Colon (tissue), 2 donors: ENCODE results near the gene NDRG2.
"Not testable (repeated sequence)": the region's sequence is repeated elsewhere in the genome, so short reads cannot be mapped to it uniquely, and the experiment has no call there.

Source experiments
- FAIRE-seq: peaks from 2 replicates; lab custom pipeline; 2012; peaks lifted over from hg19 to GRCh38; lab: Jason Lieb, UNC
- donor health status: control.
- donor health status: control.

The NDRG2 gene

GRCh38 chr14:21003788-21004346, 21.0 kb downstream of the NDRG2 start:
- FAIRE-seq = no peak

- no peak for FAIRE-seq
These were observed 23.6 kb downstream of the NDRG2 start for GRCh38 chr14:21001218-21001617.

DNA sequence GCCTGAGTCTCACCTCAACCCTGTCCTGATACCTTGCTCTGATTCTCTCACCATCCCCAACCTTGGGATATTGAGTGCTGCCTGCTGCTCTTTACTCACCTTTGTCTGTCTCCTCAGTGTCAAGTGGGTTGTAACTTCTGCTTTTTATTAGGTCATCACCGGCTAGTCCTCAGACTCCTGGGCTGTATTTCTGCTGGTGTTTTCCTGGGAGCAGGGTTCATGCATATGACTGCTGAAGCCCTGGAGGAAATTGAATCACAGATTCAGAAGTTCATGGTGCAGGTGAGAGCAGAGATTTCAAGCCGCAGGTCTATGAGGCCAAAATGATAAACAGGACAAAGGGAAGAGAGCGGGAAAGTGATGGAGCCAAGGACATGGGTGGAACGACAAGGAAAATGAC, 25.3 kb downstream of the NDRG2 start:
- no peak for FAIRE-seq

- FAIRE-seq = no peak
These were observed 26.0 kb downstream of the NDRG2 start, which contains the start of gene SLC39A2 for GRCh38 chr14:20998674-20999366. TSS of gene SLC39A2 (plus strand) at chr14:20999293. CDS start at chr14:20999447, 154 bp downstream.

- no peak for FAIRE-seq
These were observed 26.7 kb downstream of the NDRG2 start for GRCh38 chr14:20998139-20998538.

GRCh38 chr14:20997564-20997963, 27.3 kb downstream of the NDRG2 start:
- no peak for FAIRE-seq

GRCh38 chr14:20997115-20997514, 27.7 kb downstream of the NDRG2 start:
- no peak for FAIRE-seq

DNA sequence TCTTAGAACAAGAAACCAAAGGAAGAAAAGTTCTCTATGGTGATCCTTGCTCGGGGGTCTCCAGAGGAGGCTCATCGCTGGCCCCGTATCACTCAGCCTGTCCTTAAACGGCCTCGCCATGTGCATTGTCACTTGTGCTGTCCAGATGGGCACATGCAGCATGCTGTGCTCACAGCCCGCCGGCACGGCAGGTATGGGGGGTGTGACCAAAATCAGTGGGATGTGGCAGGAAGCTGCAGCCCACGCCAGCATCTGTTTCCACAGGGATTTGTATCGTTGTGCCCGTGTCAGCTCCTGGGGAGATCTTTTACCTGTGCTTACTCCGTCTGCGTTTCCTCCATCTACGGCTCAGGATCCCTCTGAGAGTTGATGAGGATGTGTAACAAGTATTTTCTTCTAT, 28.3 kb downstream of the NDRG2 start:
- no peak for FAIRE-seq

- FAIRE-seq = no peak
These were observed 34.9 kb downstream of the NDRG2 start, which contains the start of gene METTL17 for GRCh38 chr14:20989787-20990600. TSS of gene METTL17 (plus strand) at chr14:20989980. CDS start at chr14:20990003, 23 bp downstream.

DNA sequence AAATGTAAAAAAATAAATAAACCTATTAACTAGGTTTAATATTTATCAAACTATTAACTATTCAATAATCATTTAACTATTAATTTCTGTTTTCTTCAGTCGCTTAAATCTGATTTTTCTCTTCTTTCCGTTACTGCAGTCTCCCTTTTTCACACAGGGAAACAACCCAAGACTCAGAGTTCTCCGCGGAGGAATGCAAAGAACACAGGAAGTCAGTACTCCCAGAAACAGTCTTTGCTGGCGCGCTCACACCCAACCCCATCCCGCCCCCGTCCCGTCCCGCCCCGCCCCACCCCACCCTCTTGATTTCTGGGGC, 35.4 kb downstream of the NDRG2 start:
- FAIRE-seq = no peak

DNA sequence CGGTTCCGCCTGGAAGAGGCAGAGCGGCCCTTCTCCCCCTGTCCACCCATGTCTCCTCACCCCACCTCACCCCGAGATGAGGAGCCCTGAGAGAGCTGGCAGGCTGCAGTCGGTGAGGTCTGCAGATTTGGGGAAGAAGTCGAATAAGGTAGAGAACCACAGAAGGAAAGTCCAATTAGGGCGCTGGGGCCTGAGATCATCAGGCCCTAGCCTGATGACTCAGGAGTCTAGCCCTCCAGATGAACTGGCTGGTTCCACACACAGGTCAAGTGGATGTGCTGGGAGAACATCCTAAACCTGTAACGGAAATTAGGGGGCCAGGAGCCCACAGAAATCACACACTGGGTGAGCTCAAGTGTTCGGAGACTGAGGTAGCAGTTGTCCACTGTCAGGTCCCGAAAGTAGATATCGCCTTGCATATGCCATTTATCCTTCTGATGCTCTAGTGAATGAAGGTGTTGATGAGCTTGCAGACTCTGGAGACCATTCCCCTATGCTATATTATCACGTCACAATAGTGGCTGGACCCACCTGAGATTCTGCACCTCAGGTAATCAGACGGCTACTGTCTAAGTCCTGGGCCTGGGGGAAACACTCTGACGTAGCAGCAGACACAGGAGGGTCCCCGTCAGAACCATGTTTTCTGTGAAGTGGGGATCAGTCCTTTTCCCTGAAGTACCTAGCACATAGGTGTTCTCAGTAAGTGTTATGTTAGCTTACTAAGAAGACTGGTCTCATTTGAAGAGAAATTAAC, 36.0 kb downstream of the NDRG2 start:
- FAIRE-seq = no peak

DNA sequence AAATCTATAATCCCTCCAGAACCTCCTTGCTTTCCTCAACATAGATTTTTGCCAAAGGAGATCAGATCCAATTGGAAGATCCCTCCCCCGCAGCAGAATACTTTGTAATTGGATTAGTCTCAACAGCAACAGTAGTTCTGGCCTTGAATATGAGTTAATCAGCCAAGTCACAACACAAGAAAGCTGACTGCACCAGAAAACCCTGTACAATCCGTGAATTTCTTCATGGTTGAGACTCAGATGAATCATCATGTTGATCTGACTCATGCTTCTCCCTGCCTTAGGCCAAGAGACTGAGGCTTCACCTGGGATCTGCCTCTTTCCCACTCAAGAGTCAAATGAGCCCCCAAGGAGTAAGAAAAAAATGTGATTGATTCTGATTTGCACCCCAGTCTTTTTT, 38.0 kb downstream of the NDRG2 start:
- FAIRE-seq = no peak

DNA sequence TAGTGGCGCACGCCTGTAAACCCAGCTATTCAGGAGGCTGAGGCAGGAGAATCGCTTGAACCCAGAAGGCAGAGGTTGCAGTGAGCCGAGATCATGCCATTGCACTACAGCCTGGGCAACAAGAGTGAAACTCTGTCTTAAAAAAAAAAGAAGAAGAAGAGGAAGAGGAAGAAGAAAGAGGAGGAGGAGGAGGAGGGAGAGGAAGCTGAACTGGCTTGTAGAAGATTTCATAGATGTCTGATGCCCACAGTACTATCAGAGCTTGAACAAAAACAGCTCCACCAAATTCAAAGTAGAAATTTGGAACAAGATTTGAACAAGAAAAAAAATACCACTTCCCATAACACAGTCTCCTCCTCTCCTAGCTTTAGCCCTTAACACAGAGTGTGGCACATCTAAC, 39.2 kb downstream of the NDRG2 start:
- FAIRE-seq = not testable (repeated sequence)

GRCh38 chr14:20982646-20983369, 42.1 kb downstream of the NDRG2 start:
- no peak for FAIRE-seq

DNA sequence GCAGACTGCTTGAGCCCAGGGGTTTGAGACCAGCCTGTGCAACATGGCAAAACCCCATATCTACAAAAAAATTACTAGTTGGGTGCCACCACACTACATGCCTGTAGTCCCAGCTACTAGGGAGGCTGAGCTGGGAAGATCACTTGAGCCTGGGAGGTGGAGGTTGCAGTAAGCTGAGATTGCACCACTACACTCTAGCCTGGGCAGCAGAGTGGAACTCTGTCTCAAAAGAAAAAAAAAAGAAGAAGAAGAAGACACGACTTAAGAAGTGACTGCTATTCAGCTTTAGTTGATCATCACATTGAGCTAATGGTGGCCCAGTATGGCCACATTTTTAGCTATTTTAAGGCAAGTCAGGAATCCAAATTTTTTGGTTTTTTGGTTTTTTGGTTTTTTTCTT, 44.0 kb downstream of the NDRG2 start:
- no peak for FAIRE-seq

DNA sequence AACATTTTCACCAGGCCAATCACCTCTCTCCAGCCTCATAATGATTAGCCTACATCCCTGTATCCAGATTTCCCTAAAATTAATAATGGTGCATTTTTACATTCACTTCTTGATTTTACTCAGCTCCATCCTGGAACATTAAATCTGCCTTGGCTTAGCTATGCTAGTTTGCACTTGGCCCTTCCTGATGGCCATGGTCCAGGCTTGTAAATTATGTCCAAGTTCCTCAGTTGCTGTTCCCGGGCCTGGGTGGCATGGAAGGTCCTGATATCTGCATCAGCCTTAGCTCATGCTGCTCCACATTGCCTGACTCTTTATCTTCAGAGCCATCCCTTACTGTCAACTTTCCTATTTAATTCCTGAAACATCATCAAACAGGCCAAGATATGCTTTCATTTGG, 46.2 kb downstream of the NDRG2 start:
- FAIRE-seq = no peak

DNA sequence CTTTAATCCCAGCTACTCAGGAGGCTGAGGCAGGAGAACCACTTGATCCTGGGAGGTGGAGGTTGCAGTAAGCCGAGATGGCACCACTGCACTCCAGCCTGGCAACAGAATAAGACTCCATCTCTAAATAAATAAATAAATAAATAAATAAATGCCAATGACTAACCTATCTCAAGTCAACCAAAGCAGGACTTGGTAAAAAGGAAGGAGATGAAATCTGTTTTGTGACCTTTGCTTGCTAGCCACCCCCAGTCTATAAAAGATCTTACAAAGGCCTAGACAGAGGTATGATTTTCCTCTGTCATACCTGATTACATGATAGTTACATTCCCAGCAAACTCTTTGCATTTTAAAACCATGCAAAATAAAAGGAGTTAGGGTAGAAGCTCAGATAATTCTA, 48.6 kb downstream of the NDRG2 start:
- FAIRE-seq = no peak

GRCh38 chr14:20973501-20973900, 51.4 kb downstream of the NDRG2 start:
- no peak for FAIRE-seq

- FAIRE-seq = no peak
These were observed 53.2 kb downstream of the NDRG2 start for GRCh38 chr14:20971705-20972021.

- no peak for FAIRE-seq
These were observed 53.7 kb downstream of the NDRG2 start for GRCh38 chr14:20970983-20971704.

DNA sequence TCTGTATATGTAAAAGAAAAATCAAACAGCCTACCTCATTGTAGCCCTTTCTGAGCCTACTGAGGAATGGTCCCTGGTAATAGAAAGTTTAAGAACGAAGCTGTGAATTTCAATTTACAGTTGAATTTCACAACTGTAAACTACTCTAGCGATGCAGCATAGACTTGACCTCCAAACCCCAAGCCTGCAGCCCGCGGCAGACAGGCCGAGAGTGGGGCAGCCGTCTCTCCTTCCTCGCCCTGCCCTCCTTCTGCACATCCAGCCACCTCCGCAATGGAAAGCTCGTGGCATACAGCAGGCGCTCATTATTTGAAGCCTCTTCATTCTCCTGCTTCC, 54.2 kb downstream of the NDRG2 start:
- no peak for FAIRE-seq

GRCh38 chr14:20969336-20969735, 55.5 kb downstream of the NDRG2 start:
- no peak for FAIRE-seq
